IPS-NIHi7 (cell line): Measurements from ENCODE around the gene TAF1B.

Source experiments
- DNase-seq: peaks from one replicate; pipeline ENCODE4 v3.0.0; 2012; ENCODE audit warnings: mixed read lengths; ENCODE audit errors: extremely low spot score

Gene TAF1B

DNA sequence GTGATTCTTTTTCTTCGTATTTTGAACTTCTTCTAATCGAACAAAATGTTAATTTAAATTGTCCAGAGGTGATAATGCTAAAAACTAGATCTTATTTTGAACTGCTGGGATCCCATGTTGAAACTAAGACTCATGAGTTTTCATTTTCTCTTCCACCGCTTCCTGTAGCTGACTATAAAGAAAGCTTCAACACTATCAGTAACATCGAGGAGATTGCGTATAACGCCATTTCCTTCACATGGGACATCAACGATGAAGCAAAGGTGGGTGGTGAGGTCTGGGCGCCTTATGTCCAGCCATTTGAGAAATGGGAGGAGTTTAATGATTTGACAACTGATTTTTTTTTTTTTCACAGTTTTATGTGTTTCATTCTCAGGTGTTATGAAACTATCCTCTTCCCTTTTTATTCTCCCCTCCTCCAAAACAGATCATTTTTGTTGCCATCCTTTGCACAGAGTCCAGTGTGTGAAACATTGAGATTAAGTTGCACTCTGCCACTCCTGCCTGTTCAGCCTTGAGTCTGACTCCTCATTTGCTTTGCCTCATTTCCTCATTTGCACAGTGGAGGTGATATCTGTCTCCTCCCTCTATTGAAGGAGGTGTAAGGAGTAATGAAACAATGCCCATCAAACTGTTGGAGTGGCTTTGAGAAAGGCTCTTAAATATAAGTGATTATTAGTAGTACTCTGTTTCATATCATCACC lies 122.0 kb downstream of the TAF1B start:
- no peak for DNase-seq

DNA sequence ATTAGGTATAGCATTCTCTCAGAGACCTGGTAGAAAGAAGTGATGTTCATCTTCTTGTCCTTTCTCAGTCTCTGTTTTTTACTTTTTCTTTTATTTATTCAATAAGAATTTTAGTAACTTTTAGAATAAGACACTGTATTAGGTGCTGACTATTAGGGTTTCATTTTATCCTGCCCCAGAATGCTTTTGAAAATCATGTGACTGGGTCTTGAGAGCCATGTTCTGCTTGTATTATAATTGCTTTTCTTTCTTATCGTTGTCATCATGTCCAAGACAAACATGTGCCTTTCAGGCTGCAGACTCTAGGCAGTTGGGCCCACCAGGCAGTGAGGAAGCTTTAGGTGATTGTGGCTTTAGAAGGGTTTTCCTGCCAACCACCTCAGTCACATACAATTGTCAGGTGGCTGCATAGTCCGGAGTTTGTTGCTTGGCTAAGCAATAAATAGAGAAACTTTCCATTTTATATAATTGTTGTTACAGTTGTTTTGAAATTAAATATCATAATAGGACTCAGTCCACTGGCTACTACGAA lies 123.3 kb downstream of the TAF1B start:
- DNase-seq: no peak

DNA sequence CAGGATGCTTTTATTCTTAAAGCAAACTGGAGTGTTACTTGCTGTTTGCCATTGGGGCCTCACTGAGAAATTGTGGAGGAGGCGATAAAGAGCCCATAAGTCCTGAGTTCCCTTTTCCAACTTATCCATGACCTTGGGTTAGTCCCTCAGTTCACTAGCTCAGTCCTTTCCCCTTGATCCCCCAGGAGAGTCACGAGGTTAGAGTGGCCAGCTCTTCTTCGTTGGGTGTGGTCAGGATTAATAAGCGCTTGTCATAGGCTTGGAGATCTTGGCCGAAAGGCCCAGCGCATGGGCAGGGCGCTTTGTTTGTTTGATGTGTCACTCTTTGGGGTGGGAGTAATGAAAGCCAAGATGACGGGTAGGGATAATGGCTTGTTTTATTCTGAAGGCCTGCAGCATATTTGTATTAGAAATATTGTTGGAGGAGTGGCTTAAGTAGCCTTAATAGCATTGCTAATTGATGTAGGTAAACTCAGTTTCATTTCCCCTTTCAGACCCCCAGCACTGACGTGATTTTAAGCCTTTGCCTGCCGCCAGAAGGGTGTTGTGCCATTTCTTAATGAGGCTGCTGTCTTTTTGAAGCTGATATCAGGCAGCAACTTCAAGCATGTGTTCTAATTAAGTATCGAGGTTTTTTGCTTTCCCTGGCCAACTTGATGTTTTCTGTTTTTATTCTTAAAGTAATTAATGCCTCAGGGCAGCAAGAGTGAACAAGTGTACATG lies 123.9 kb downstream of the TAF1B start:
- DNase-seq: no peak

DNA sequence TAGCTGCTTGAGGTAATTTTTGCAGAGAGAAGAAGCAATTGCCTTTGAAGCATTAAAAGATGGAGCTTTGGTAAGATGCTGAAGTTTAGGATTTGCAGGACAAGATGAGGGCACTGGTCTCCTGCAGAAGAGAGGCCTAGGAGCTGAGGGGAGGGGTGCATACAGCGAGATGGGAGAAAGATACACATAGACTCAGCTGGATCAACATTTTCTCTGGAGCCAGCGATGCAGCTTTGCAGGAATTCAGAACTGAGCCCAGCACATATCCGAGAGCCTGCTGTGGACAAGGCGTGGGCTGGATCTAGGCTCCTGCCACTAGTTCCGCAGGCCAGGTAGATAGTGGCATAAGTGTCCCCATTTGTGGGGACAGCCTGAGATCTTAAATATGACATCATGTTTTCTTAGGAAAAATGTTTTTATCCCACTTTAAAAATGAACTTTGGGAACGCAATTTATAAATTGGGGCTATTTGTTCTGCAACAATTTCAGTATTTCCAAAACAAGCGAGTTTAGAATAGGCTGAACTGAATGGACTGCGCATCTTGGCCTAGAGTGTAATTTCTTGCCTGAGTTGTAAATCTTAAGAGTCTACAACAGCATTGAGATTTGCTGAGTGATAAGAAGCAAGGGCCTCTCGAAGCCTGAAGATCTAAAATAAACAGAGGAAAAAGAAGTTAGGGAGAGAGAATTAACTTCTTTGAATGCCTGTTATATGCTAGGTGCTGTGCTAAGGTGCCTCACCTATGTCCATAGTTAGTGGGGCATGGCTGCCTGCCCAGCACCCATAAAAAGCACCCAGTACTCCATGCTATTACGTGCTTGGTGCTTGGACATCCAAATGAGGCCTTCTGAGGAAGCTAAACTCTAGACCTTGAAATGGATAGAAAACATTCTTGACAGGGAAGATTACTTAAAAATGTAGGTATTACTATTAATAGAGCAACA lies 125.6 kb downstream of the TAF1B start:
- no peak for DNase-seq

DNA sequence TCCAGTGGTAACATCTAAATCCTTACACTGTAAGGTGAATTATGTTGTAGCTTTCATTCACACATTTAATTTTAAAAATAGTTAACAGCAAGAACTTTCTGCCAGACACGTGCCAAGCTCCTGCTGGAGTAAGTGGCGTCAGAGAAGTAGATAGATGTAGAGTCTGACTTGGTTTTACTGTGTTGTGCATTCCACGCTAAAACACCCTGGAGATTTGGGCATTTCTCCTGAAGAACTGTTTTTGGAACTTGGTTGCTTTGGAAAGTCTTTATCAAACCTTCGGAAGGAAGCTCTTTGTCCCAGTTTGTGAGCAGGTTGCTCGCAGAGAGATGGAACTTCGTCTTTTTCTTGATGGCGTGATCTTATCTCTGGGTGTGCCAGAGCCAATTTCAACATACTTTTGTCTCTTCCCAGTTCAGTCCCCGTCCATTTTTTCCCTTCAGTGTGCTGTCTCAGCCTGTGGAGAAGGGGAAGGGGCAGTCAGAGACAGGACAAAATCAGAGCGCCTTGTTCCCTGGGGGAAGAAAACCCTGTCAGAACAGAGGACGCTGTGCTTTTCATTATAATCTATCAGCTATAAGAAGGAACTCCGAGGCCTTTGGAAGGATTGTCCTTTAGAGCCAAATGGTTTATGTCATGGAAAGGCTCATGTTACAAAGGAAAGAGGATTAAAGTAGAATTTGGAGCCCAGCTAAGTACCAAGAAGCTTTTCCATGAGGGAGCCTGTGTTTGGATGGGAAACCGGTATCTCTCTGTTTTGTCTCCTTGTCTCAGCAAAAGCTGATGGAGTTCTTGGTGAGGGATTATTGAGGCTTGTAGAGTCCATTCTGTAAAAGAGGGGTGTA lies 127.1 kb downstream of the TAF1B start:
- no peak for DNase-seq

DNA sequence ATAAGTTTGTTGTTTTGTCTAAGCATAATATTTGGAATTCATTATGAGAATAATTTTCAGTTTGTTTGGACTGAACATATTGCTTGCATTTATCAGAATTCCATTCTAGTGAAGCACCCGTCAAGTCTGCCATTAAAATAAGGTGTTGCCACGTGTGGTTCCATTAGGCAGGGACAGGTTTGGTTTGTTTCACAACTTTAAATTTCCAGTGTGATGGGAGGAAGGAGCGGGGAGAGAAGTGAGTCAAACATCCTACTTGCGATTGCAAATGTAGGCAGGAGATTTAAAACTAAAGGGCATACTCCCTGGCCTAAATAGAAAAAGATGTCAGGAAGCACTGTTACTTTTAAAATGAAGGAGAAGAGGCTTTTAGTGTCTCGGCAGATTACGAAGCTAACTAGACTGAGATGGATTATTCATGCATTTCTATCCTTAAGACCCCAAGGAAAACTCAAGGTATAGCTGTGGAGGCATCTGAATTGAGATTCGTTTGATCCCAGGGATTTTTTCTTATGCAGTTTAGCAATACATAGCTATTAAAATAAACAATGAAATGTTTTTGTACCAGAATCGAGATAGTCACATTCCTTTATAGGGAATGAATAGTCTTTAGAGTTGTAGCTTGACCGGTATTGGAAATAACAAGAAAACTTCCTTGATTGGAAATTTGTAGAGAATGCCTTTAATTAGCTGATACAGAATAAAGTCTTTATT lies 128.0 kb downstream of the TAF1B start:
- DNase-seq: no peak

DNA sequence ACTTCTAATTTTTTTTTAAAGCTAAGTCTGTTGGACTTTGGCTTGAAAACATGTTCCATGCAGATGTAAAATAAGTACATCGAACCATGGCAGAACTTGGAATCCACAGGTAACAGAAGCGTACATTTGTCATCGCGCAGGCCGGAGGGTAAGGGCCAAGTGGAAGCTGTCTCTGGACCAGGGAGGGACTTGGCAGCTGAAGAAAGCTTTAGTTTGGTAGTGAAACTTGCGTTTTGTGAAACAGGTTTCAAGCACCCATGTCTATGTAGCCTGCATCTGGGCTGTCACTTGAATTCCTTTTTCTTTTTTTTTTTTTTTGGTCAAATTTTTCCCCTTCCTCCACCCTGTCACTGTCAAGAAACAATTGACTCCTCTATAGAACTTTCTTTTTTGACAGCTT lies 128.6 kb downstream of the TAF1B start:
- no peak for DNase-seq

DNA sequence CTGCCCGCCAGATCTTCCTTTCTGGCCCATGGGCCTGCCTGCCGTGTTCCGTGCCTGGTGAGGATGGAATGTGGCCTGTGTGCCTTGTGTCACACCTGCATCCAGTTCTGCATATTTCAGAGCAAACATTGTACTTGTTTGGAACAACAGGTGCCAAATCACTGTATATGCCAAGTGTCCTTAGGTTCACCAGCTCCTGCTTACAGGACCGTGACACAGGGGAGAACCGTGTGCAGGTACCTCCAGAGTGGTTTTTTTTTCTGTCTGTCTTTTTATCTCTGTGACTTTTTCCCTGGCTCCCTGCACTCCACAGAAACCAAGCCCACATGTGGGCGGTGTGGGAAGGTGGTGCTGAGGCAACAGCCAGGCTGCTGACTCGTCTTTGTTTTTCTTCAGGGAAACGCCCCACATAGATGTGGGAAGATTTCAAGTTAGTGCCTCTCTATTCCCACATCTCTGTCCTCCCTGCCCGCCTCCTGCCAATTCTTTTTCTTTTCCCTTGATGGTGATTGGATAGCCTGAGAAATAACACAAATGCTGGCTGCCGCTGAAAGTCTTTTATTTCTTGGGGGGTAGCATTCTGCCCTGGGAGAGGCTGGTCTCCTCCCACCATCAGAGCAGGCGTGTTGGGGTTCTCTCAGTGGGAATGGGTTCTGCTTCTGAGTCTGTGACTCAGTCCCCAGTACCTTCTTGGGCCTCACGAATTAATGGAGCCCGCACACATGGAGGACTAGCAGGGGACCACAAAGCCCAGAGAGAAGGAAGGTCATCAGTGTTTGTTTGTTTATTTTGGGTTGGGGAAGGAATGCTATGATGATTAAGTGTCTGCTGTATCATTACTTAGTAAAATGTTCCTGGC lies 129.6 kb downstream of the TAF1B start:
- no peak for DNase-seq

DNA sequence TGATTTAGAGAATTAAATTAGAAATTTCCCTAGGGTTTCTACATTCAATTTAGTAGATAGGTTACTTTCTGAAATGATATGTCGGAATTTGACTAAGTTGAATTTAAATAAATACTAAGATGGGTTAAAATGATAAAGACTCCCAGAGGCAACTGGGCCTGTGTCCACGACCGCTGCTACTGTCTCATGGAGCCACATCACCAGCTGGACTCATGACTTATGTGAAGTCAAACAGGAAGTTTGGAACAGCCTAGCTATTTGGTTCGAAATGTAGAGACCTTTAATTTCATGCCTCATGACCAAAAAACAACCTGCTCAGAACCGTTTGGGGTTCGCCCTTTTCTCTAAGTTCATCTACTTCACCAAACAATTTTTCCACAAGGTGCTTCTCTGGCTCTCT lies 130.4 kb downstream of the TAF1B start:
- no peak for DNase-seq

DNA sequence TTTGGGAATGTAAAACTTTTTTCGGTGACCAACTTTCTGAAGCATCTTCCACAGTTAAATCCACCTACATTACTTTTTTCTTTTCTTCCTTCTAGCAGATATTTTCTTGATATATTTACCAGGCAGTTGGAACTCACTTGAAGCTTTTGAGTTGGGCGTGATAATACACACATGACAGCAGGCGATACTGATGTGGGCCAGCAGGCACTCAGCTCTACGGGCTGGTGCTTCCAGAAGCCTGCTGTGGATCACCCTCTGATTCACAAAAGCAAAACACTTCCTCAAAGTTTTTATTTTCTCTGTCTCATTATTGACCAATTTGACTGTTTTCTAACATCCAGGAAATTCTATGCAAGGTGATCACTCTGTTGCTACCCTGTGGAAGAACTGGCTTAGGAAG lies 131.1 kb downstream of the TAF1B start:
- DNase-seq: no peak

DNA sequence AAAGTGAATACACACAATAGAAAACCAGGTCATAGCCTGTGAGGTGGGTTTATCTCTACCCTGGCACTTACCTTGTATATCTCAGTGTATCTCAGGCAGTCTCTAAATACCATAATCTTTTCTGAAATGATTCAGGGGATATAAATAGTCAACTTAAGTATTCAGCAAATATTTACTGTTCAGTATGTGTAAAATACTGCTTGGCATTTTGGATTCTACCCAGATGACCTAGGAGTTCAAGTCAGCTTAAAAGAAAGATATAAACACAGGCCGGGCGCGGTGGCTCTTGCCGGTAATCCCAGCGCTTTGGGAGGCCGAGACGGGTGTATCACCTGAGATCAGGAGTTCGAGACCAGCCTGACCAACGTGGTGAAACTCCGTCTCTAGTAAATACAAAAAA lies 132.1 kb downstream of the TAF1B start:
- no peak for DNase-seq

DNA sequence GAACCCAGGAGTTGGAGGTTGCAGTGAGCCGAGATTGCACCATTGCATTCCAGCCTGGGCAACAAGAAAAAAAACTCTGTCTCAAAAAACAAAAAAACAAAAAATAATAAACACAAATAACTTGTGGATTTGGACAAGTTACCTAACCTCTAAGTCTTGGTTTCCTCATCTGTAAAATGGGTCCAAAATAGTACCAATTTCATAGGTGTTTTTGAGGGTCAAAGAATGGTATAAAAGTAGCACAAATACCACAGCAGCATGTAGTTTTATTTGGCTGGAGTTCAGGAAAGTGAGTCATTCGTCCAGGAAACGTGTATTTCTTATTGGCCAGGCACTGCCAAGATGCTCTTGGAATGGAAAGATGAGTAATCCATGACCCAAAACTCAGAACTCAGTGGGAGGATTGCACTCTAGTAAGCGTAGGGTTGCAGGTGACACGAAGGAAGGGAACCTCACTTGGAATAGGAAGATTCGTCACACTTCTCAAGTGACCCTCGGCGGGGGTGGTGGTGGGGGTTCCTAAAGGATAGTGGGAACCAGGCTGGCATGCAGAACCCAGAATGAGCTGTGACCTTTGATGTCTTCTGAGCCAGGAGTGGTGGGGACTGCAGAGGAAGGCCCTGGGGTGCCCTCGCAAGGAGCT lies 132.7 kb downstream of the TAF1B start:
- no peak for DNase-seq

DNA sequence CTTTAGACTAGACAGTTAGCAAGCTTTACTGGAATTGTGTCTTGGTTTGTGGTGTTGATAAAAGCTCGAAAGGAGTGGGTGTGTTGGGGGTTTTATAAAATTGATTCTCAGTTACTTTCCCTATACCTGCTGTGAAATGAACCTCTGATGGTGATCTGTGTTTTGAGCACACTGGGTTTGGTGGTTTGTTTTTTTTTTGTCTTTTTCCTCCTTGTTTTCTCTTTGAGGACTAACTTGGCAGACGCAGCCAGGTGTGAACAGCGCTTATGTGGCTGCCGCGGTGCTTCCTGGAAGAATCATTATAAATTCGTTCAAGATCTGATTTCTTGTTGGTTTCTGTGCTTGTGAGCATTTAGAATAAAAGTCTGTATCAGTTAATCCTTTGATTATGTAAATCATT lies 136.7 kb downstream of the TAF1B start:
- DNase-seq: no peak

DNA sequence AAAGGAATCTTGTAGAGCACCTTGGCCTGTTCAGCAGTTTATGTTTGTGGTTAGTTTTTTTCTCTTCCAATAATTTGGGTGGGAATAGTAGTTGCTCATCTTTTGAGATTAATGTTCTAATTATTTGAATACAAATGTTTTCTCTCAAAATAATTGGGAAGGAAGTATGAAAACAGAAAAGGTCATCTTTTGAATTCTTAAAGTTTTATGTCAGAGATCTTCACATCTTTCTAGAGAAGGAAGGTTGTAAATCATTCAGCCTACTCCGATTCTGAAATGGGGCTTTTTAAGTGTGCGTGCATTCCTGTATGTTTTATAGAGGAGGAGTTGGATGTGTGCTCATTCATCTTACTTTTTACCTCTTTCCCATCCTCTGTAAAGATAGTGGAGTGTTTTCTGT lies 137.2 kb downstream of the TAF1B start:
- DNase-seq: no peak

DNA sequence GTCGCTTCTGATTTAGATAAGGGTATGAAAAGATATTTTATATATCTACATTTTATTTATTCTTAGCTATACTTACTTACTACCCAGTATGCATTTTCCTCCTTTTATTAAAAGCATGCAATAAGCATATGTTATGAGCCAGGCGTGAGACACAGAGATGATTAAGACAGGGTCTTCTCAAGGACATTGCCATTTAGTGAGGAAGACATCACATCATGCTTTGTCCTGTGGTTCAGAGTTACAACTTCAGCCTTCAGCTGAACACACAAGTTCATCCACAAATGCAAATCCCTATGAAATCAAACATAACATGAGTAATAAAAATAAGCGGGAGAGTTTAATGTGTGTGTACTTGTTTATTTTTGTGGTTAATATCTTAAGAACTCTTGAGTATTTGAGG lies 138.4 kb downstream of the TAF1B start:
- DNase-seq: no peak

DNA sequence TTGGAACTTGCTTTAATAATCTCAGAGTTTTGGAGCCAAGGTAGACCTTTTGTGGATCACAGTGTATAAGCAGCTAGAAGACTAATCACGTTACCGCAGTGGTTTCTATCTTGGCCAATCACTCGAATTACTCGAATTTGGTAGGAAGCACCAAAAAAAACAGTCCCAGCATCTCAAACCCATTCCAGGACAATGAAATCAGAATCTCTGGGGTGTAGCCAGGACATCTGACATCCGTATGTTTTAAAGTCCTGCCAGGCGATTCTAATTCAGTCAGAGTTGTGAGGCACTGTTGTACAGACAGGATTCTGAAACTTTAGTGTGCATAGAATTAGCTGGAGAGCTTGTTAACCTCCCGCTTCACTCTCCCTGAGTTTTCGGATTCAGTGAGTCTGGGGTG lies 139.0 kb downstream of the TAF1B start:
- no peak for DNase-seq

DNA sequence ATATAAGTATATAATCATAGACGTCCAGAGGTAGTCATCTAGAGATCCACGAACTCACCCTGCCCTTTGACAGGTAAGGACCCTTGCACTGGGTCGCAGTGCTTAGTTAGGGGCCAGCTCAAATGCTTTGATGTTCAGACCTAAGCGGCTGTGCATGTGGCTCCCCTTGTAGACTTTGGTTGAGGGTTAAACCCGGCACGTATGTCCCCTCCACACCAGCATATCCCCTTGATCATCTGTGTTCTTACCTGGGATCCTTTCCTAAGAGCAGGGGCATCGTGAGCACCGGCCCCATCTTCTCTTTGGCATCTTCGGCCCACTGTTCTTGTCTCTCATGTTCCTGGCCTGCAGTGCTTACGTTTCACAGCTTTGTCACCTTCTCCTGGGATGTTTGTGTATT lies 139.6 kb downstream of the TAF1B start:
- no peak for DNase-seq

DNA sequence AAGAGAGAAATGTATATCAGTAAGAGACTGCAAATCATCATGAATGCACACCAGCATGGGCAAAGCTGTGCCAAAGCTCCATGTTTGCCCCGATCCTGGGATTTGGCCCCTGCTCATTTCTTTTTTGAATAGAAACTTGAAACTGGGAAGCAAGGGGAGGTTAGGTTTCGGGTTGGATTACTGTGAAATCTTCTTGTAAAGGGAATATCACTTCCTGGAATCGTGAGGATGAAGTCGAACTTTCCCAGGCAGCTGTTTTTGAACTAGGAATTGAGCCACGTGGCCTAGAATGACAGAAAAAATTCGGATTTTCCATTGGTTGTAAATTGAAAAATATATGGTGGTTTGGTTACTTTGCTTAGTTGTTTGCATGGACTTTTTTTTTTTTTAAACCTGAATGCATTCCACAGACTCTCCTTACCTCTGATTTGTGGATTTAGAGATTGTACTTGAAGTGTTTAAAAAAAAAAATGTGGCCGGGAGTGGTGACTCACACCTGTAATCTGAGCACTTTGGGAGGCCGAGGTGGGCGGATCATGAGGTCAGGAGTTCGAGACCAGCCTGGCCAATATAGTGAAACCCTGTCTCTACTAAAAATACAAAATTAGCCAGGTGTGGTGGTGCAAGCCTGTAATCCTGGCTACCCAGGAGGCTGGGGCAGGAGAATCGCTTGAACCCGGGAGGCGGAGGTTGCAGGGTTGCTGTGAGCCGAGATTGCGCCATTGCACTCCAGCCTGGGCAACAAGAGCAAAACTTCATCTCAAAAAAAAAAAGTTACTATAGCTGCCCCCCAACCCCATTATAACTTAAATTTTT lies 140.3 kb downstream of the TAF1B start:
- no peak for DNase-seq
